LHCN-M2 (cell line): ENCODE results near the gene ITGB8. TPM values are rescaled to one million over a fixed set of nuclear protein-coding genes. Genes with fewer than 3 reads are reported as not detected.
"Not testable (repeated sequence)": the region's sequence is repeated elsewhere in the genome, so short reads cannot be mapped to it uniquely, and the experiment has no call there.

Source experiments
- DNase-seq: peaks from one replicate; pipeline ENCODE4 v3.0.0-alpha.2; 2012; ENCODE audit warnings: low read depth
- polyA plus RNA-seq: library from polyadenylated mRNA; unstranded; fragments of >200 nt; gene quantifications from one replicate; pipeline ENCODE4 v1.2.1, GENCODE V29; 2012; ENCODE audit warnings: missing spikeins
- total RNA-seq: library from RNA; depleted of rRNA; stranded (reverse); fragments of >200 nt; gene quantifications from 2 replicates; pipeline ENCODE4 v1.2.3, GENCODE V29; 2014; rRNA removed

ITGB8 gene
- 4.6 and 7.2 TPM in 2 replicates for total RNA-seq
- polyA plus RNA-seq = 0.75 TPM

DNA sequence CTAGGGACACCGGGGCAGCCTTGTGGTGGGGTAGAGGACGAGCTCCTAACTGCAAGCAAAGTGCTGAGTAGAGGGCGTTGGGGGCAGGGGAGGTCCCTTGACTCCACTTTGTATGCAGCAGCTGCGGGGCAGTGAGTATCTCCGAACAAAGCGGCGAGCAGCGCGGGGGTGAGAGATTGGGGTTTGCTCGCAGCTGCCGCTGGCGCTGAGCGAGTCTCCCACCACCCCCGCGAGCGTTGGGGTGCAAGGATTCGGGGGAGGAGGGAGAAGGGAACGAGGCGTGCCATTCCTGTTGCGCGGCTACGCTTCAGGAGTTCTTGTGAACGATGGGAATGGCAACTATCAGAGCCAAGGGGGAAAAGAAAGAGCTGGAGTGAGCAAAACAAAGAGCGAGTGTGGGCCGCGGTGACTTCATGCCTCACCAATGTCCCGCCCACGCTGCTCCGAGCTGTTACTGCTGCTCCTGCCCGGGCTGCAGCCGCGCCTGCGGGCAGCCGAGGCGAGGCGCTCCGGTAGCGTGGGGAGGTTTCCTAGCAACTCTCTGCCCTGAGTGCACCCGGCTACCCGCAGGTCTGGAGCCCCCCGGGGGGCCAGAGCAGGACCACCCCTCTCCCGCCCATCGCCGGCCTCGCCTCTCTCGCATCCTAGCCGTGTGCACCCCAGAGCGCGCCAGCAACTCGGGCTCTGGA, at the start of gene ITGB8:
ITGB8 (plus strand) TSS at position 662 of the 689 bp plus-strand sequence. CDS start 907 bp downstream, outside the sequence.
- peak; percentile 91 for DNase-seq

DNA sequence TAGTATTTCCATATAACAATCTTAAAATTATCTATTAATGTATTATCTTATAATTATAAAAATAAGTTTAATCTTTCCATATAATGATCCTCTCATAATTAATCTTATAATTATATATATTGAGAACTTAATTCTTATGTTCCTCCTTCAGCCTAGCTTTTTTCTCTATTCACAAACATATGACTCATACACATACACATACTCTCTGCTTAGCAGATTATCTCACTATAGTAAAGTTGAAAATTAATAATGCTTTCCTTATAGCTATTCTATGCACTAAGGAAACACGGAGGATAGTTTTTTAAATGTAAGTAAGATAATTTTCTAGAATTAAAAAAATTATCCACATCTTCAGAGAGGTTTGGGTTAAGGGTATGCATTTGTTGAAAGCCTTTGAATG, 47.7 kb upstream of the ITGB8 start:
- DNase-seq = no peak

DNA sequence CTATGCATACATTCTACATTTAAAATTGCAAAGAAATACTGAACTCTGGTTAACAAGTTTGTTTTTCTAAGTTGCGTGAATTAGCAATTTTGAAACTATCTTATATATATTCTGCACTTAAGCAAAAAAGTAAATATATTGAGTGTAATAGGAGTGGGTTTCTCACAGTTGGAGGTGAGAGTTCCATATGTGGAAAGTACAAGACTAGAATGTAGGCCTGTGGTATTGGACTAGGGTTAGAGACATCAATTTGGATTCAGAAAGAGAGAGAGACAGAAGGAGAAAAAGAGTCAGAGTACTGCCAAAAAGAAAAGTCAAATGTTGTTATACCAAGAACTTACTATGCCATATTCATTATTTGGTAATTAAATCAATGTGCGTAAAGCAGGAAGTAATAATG, 47.3 kb upstream of the ITGB8 start:
- DNase-seq = no peak

DNA sequence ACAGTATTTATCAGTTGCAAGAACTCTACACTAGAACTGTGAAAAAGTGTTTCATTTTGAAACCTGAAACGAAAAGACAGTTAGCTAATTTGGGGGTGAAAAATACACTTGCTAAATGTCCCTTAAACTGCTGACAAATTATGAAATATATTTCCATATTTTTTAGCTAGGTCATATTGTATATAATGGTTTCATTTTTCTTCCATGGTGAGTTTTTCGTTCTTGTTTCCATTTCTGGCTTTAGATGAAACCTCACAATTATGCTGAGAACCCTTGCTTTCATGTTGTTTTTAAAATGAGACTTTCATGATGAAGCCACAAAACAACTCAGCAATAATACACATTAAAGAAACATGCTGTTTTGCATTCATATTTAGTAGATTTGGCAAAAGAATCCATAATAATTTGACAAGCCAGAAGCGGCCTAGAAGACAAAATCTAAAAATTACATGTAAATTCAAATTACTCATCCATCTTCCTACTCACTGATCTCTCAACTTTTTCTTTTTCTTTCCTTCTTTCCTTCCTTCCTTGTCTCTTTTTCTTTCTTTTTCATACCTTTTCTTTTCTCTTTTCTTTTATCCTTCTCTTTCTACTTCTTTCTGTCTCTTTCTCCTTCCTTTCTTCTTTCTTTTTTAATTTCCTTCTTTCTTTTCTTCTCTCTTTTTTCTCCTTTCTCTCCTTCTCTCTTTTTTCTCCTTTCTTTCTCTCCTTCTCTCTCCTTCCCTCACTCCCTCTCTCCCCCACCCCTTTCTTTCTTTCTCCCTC, 46.5 kb upstream of the ITGB8 start:
- no peak for DNase-seq

DNA sequence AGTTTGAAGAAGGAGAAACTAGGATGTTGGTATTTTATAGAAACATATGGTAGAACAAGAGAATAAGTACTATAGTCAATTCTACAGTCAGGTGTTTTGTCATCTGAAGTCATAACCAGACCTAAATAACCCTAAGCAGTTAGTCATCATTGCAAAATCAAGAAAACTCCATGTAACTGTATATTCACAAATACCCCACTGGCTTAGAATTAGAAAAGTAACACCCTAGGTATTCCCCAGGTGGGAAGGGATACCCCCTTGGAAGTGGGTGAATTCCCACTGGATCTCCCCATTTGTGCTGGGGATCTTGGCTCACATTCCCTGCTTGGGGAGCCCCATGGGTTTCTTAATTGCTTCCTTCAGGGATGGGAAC, 45.9 kb upstream of the ITGB8 start:
- no peak for DNase-seq

DNA sequence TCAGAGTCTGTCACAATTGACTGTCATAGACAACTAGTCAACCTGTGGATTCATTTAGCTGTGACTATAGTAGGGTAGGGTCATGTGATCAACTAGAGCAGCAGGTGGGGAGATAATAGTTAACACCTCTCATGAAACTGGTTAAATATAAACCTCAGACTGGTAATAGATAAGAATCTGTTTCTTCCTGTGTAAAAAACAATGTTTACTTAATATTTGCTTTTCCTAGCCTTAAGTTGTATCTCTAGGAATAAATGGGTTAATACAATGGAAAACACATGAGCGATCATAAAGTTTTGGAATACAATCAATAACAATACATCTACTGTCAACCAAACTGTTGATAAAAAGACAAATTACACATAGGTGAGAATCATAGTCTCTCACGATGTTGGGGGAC, 43.4 kb upstream of the ITGB8 start:
- DNase-seq = no peak

DNA sequence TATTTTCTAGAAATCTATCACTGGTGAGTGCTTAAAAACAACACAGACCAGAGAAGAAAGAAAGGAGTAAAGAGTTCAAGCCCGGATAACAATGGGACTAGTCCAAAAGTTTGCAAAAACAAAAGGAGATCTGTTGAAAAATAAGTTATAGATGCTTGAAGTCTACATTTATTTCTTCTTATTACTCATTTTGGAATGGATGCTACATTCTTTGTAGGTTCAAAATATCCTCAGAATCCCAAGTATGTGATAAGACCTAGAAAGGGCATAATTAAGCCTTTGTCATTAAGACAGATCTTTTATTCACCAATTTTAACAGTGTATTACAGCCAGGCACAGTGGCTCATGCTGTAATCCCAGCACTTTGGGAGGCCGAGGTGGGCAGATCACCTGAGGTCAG, 42.7 kb upstream of the ITGB8 start:
- no peak for DNase-seq

DNA sequence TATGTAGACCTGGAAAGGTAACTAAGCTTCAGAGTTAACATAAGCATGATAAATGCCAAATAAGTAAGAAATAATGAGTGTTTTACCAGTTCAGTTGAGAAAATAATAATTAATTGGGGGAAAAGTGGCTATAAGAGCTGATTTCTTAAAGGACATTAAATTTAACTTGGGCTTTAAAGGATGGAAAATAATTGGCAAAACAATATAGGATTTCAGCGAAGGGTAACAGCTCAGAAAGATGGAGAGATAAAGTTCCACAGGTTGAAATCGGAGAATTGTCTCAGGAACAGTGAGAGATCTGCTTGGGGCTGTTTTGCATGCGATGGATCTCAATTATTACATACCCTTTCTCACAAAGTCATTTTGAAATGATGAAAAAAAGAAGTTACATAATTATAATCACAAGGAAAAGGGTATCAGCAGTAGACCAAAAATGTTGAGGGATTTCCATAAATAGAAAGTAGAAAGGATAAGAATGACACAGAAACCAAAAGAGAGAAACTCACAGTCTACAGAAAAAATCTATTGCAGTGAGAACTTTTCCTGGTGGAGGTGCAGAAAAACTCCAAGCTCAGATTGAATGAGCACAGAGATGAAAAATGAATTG, 40.1 kb upstream of the ITGB8 start:
- no peak for DNase-seq

DNA sequence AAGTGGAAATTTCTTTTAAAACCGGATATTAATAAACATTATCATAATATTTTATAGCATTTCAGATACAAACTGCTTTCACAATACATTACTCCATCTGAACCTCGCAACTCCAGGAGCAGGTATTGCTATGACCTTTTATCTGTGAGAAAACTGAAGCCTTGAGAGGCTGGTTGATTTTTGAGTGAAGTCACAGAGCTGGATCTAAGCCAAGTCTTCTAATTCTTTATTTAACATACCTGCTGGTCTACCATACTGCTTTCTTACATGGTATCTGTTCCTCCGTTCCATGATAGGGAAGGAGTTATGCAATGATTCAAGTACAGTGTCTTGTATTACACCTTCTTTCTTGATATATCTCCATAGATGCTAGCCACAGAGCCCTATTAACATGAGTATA, 37.4 kb upstream of the ITGB8 start:
- DNase-seq = no peak

DNA sequence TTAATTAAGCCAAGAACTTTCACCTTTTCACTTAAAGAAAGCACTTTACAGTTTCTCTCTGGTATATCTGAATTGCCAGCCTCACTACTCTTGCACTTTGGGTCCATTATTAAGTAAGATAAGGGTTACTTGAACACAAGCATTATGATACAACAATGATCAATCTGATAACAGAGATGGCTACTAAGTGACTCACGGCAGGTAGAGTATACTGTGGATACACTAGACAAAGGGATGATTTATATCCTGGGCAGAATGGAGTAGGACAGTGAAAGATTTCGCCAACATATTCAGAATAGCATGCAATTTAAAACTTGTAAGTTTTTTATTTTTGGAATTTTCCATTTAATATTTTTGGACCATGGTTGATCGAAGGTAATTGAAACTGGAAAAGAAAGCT, 34.3 kb upstream of the ITGB8 start:
- no peak for DNase-seq

DNA sequence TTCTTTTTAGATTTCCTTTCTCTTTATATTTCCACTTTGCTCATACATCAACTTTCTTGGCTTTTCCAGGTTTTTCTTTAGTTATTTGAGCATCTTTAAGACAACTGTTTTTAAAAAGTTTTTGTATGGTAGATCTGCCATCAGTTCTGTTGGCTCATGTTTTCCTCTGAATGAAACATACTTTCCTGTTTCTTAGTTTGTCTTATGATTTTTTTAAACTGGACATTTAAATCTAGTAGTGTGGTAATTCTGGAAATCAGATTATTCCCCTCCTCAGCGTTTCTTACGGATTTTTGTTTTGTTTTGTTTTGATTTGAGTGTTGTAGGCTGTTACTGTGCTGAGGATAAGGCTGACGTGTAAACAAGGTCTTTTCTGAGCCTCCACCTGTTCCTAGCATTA, 33.8 kb upstream of the ITGB8 start:
- DNase-seq = no peak

DNA sequence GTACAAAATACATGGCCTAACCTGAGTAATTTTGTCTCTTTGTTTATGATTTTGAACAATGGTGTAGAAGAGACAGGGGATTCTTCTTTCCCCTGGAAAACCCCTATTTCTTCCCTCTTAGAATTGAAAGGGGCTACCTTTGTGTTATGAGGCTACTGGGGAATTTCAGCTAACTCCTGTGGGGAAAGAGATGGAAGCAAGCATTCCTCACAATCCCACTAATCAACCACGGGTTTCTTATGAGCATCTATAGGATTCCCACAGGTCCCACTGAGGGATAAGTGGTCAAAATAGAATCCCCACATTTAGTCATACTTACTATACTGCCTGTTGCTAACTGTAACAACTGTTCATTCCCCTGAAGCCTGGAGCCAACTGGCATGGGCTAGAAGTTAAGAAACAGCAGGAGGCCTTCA, 32.2 kb upstream of the ITGB8 start:
- DNase-seq = peak; percentile 93

DNA sequence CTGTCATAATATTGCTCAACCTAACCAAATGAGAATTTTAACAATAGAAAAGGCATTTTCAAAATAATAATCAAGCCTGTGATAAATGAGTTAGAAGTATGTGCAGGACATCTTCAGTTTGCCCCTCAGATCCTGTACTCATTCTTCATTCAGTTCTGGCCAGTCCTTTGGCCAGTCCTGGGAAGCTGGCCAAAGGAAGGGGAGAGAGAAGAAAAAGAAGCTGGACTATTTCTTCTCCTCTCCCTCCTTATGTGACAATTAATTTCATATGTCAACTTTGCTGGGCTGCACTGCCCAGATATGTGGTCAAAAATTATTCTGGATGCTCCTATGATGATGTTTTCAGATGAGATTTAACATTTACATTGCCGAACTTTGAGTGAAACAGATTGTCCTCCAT, 31.6 kb upstream of the ITGB8 start:
- DNase-seq = peak; percentile 15

DNA sequence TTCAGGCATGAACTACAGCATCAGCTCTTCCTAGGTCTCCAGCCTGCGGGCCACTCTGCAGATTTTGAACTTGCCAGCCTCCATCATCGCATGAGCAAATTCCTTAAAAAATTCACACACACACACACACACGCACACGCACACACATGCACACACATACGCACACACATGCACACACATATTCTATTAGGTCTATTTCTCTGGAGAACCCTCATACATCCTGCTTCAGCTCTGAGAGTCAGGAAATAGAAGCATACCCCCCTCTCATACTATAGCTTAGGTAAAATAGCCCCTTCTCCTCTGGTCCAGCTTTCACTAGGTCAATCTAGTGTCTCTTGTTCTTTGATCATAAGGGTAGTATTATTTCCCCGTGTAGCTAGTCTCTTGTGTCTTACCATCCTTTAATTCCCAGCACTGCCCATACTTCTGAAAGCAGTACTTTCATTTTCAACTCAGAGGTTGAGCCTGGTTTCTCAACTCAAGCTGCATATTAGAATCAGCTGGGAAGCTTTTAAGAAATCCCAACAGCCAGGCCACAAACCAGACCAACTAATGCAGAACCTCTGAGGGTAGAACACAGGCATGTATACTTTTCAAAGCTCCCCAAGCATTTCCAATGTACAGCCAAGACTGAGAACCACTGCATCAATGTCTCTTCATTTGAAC, 30.9 kb upstream of the ITGB8 start:
- peak; percentile 43 for DNase-seq

DNA sequence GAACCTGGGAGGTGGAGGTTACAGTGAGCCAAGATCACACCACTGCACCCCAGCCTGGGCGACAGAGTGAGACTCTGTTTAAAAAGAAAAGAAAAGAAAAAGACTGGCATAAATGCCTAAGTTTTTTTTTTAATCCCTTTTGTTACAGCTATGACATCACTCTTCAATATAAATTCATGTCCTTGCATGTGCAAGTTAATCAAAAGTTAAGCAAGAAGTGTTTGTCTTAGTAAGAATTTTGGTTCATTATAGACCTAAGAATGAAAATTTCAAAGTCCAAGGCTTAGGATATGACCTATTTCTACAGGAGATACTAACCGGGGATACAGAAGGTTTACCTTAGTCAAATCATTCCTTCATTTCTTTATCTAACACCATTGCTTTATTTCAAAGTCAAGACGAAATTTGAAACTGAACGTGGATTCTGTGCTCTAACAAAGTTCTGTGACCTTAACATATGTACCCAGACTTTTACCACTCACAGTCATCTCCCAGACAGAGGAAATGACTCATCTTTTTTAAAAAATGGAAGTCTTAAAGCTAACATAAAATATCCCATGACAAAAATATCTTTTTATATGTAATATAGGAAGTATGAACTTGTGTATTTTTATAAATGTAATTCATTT, 29.3 kb upstream of the ITGB8 start:
- DNase-seq = peak; percentile 79

DNA sequence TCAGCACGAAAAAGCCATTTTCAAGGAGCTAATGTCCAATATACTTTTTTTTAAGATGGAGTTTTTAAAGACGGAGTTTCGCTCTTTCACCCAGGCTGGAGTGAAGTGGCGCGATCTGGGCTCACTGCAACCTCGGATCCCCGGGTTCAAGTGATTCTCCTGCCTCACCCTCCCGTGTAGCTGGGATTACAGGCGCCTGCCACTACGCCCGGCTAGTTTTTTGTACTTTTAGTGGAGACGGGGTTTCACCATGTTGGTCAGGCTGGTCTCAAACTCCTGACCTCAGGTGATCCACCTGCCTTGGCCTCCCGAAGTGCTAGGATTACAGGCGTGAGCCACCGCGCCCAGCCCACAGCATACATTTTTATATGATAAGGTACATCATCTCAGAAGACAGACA, 28.4 kb upstream of the ITGB8 start:
- DNase-seq = not testable (repeated sequence)

DNA sequence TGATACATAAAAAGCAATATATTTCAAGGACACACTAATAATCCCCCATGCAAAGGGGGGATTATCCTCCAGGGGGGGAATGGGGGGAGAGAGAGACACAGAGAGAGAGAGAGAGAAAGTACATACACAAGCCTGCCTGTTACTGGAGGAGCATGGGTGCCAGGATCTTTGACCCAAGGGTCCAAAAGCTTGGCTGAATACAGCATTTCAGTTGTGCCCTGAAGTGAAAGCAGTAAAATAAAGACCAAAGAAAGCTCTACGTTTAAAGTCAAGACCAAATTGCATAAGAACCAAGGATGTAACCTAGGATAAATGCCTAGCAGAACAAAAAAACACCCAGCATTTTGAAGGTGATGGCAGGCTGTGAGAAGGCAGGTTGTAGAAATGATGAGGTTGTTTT, 27.8 kb upstream of the ITGB8 start:
- no peak for DNase-seq

DNA sequence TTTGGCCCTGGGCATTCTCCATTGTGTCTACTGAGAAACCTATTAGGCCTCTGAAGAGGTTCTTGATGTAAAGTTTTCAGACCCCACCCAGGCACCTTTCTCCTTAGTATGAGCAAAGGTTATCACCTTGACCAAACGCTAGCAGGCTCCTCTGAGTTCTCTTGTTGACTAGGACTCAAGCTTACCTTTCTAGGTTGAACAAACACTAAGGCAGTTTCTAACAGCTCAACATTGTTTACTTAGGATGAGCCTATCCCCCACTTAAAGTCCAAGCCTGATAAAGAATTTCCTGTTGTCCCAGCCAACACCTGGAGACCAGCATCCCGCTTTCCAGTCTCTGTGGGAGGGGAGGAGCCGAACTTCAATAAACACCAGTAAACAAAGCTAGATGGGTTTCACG, 26.3 kb upstream of the ITGB8 start:
- DNase-seq = no peak

DNA sequence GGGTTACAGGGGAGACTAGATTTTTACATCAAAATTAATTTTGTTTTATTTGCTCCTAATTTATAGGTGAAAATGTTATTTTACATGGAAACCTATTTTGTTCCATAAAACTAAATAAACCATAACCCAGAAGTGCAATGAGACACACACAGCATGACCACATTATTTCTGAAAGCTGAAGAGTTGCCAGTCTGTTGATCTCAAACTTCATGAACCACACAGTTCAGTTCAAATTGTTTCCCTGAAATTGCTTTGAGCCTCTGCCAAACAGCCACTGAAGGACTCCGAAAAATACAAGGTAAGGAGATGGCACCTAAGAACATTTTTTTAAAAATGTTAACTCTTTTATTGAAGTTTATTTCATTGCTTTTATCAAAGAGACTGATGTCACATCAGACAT, 25.0 kb upstream of the ITGB8 start:
- no peak for DNase-seq

DNA sequence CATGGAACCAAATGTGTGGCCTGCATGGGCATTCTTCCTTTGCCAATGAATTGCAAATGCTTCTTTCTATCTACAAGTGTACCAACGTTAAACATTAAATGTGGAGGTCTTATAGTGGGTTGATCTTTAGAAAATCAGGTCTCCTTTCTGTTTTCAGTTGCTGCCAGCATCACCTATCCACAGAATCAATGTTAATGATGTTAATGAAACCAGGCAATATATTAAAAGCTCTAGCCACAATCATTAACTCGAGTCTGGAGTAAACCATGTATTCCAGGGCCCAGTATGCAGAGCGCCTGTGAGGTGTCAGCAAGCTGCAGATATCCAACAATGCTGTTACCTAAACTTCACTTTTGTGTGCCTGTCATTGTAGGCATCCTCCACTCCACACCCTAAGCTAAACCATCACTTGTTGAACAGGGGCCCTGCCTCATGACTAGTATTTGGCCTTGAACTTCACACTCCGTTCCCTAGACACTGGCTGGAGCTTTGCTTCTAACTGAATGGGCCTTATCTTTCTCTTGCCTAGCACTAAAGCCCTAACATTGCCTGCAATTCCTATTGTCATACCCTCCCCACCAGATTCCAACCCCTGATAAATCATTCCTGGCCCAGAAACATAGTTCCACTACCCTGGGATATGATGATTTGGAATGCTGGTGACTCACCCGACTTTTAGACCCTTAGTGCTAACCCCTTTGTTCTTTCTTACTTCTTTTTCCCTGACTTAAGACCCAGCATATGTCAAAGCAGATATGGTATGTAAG, 24.3 kb upstream of the ITGB8 start:
- peak; percentile 52 for DNase-seq

DNA sequence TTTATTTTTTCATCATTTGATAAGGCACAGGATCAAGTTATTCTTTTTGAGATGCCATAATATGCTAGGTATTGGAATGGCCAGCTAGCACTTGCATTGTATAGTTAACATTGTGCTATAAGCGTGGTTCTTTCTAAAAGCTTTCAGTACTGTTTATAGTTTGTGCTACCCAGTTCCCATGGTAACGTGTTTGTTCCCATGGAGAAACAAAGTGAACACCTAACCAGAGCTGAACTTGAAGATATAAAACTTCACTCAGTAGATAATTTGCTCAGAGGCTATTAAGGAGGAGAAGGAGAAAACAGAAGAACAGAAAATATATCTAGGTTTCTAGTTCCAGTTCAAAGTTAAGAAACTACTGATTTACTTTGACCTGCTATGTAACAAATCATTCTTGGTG, 23.6 kb upstream of the ITGB8 start:
- peak; percentile 82 for DNase-seq
